ENCODE results near the gene NOCT.

- TF ChIP-seq CTCF (IDR thresholded peaks at IDR 0.05) (no peak), REST (IDR thresholded peaks at IDR 0.05; ENCODE audit: insufficient read depth in 1 of 2, low read depth in 2 of 2, low read length in 1 of 2) (no peak), POLR2AphosphoS5 (IDR thresholded peaks at IDR 0.05; ENCODE audit: low read depth, low read length) (no peak)
Observed at GRCh38 chr4:138992676-138993075, 22.9 kb upstream of the NOCT start.

Measured in Panc1 (cell line).